ENCODE results near the gene CLCF1. TPM values are rescaled to one million over a fixed set of nuclear protein-coding genes. Genes with fewer than 3 reads are reported as not detected.

CLCF1 gene
- total and polyA plus RNA-seq, 10 of the 15 experiments (the other 5 are each of a cell fraction or from before 2014, with no cell fraction given) = 0.16 to 2.1 (median 0.63) TPM; not detected in 1

DNA sequence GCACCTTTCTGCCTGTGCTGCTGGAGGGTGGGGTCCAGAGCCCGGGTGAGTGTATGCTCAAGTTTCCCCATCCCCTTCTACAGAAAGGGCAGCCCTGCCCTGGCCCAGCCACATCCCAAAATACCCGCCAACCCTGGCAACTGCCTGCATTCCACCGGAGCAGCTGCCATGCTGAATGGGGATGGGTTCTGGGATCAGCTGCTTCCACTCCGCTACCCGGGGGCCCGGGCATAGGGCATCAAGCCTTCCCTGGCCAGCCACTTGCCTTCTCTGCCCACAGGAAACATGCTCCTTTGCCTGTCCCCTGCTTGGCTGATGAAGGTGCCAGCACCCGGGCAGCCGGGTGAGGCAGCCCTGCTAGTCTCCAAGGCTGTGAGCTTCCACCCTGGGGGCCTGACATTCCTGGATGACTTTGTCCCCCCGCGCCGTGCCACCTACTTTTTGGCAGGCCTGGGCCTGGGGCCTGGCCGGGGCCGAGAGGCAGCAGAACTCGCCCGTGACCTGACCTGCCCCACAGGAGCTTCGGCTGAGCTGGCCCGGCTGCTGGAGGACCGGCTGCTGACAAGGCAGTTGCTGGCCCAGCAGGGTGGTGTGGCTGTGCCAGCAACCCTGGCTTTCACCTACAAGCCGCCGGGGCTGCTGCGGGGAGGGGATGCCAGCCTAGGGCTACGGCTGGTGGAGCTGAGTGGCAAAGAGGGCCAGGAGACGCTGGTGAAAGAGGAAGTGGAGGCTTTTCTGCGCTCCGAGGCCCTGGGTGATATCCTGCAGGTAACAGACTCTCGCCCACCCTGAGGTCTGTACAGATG, 45.3 kb upstream of the CLCF1 start:
- no TSS peak for BruUV-seq (replicated peaks)
- Histone ChIP-seq H3K27me3 (replicated peaks in 1 of 2; ENCODE audit: control insufficient read depth in 2 of 2, insufficient read depth in 2 of 2, low read length in 1 of 2) (peaks cover 0 to 5% of the 10 kb centered on the region in 2 experiments; a peak in 3 of 4 replicates), H3K79me2 (ENCODE audit: control insufficient read depth, insufficient read depth, low read length) (no peaks in the 10 kb centered on the region), H3K9me3 (replicated peaks; ENCODE audit: control insufficient read depth, insufficient read depth, low read length) (no peaks in the 10 kb centered on the region), H3K9ac (ENCODE audit: control insufficient read depth, insufficient read depth, low read length) (no peak overlapping the region), H3K4me1 (ENCODE audit: control insufficient read depth, insufficient read depth, low read length) (peaks cover 2% of the 10 kb centered on the region; the same call in 1 of the 2 replicates), H3K4me2 (ENCODE audit: control insufficient read depth, insufficient read depth) (no peak overlapping the region; the same call in 1 of the 2 replicates), H3K4me3 (no peak overlapping the region), H4K20me1 (ENCODE audit: control insufficient read depth, insufficient read depth) (no peaks in the 10 kb centered on the region), H2AFZ (ENCODE audit: control insufficient read depth, low read depth, low read length) (no peak overlapping the region), H3K36me3 (ENCODE audit: control insufficient read depth in 2 of 2, insufficient read depth in 2 of 2, low read length in 1 of 2) (no peaks in the 10 kb centered on the region), H3K27ac (ENCODE audit: control insufficient read depth, insufficient read depth) (no peak overlapping the region)
- ChIA-PET CTCF (interaction anchor here (0.9 to 1.6 kb wide), 3 partner anchors 17 to 51 kb away, joined by 3 to 6 read pairs (median 4); partner anchors contain the start of genes PPP1CA and TMEM134), SMC1A (ENCODE audit: uncharacterized antibody, unreplicated experiment) (interaction anchor here (1.1 kb wide), 1 partner anchor 14 kb away, joined by 3 read pairs; no protein-coding TSS in a partner anchor), POLR2A (interaction anchor here (0.9 to 3.9 kb wide), 8 partner anchors 10 to 51 kb away, joined by 3 to 28 read pairs (median 7); partner anchors contain the start of genes PPP1CA, PTPRCAP and TBC1D10C), RAD21 (ENCODE audit: unreplicated experiment) (interaction anchor here (1.0 to 1.4 kb wide), 2 partner anchors 15 to 18 kb away, joined by 3 to 4 read pairs; partner anchors contain the start of gene TBC1D10C)
- ATAC-seq = peak; percentile 10
- 24% methylated on average over 26 of the region's 26 CpGs for whole genome bisulfite sequencing (ENCODE audit: insufficient coverage, insufficient replicate concordance, low lambda C conversion rate, missing lambda C conversion rate)
- no peak for FAIRE-seq
- intact Hi-C loops (cut with micrococcal nuclease; ENCODE audit: unreplicated experiment) = no loop called here
- peak; percentile 85 for TF ChIP-seq SPI1 (IDR thresholded peaks at IDR 0.05; ENCODE audit: borderline replicate concordance, insufficient read depth, low read depth, low read length)
- TF ChIP-seq, protein P1, sequence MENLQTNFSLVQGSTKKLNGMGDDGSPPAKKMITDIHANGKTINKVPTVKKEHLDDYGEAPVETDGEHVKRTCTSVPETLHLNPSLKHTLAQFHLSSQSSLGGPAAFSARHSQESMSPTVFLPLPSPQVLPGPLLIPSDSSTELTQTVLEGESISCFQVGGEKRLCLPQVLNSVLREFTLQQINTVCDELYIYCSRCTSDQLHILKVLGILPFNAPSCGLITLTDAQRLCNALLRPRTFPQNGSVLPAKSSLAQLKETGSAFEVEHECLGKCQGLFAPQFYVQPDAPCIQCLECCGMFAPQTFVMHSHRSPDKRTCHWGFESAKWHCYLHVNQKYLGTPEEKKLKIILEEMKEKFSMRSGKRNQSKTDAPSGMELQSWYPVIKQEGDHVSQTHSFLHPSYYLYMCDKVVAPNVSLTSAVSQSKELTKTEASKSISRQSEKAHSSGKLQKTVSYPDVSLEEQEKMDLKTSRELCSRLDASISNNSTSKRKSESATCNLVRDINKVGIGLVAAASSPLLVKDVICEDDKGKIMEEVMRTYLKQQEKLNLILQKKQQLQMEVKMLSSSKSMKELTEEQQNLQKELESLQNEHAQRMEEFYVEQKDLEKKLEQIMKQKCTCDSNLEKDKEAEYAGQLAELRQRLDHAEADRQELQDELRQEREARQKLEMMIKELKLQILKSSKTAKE (IDR thresholded peaks at IDR 0.05; ENCODE audit: low read depth, poor library complexity, severe bottlenecking) = no peak
- in situ Hi-C loops (cut with MboI) = no loop called here
- no peak for DNase-seq (ENCODE audit: low read depth, low spot score)
